Keratinocyte (primary cell): ENCODE results near the gene LIN9. TPM values are rescaled to one million over a fixed set of nuclear protein-coding genes. Genes with fewer than 3 reads are reported as not detected.

Experiments used
- DNase-seq: peaks from one replicate; pipeline ENCODE4 v3.0.0-alpha.2; 2011; ENCODE audit warnings: low read depth, missing footprints, low spot score
- FAIRE-seq: peaks from 2 replicates; lab custom pipeline; 2011; peaks lifted over from hg19 to GRCh38; lab: Jason Lieb, UNC
- H2AFZ ChIP-seq: 2 replicates; pipeline ENCODE4 v1.6.0; 2012; ENCODE audit warnings: low read length, control low read depth, inconsistent platforms; ENCODE audit not compliant: control insufficient read depth
- H3K27ac ChIP-seq: 2 replicates; pipeline ENCODE4 v1.5.1; 2011; ENCODE audit warnings: low read length; ENCODE audit not compliant: control insufficient read depth, insufficient read depth
- H3K27me3 ChIP-seq: 3 replicates; pipeline ENCODE4 v1.6.0; 2011; ENCODE audit warnings: low read length; ENCODE audit not compliant: control insufficient read depth, insufficient read depth; ENCODE audit errors: extremely low read depth
- H3K36me3 ChIP-seq, 2 experiments: 2 replicates in 1 of 2; 3 replicates in 1 of 2; pipeline ENCODE4 v1.5.1; 2011; ENCODE audit warnings: low read length in 2 of 2, mild to moderate bottlenecking in 1 of 2; ENCODE audit not compliant: control insufficient read depth in 2 of 2, insufficient read depth in 2 of 2; ENCODE audit errors: extremely low read depth in 1 of 2
- H3K4me1 ChIP-seq: 3 replicates; pipeline ENCODE4 v1.5.1; 2011; ENCODE audit warnings: low read length; ENCODE audit not compliant: control insufficient read depth, insufficient read depth; ENCODE audit errors: extremely low read depth
- H3K4me2 ChIP-seq: 3 replicates; pipeline ENCODE4 v1.6.0; 2011; ENCODE audit warnings: low read depth, low read length; ENCODE audit not compliant: control insufficient read depth, insufficient read depth; ENCODE audit errors: extremely low read depth
- H3K4me3 ChIP-seq, 3 experiments: fragments of 200-600 bp in 1 of 3; sonication (generic) in 1 of 3; 2 replicates in 2 of 3; 3 replicates in 1 of 3; pipeline ENCODE4 v1.5.1; 2011 to 2016; ENCODE audit warnings: low read length in 3 of 3, mild to moderate bottlenecking in 3 of 3, control low read depth in 2 of 3, inconsistent platforms in 1 of 3, low read depth in 1 of 3, mixed read lengths in 1 of 3, mixed run types in 1 of 3, moderate library complexity in 1 of 3; ENCODE audit not compliant: control insufficient read depth in 2 of 3, insufficient read depth in 2 of 3; ENCODE audit errors: extremely low read depth in 1 of 3
- H3K79me2 ChIP-seq: 2 replicates; pipeline ENCODE4 v1.6.0; 2012; ENCODE audit warnings: low read length; ENCODE audit not compliant: control insufficient read depth, insufficient read depth
- H3K9ac ChIP-seq: 3 replicates; pipeline ENCODE4 v1.6.0; 2011; ENCODE audit warnings: low read length; ENCODE audit not compliant: control insufficient read depth, insufficient read depth; ENCODE audit errors: extremely low read depth
- H3K9me1 ChIP-seq: 3 replicates; pipeline ENCODE4 v1.6.0; 2011; ENCODE audit warnings: low read length; ENCODE audit not compliant: control insufficient read depth, insufficient read depth; ENCODE audit errors: extremely low read depth
- H3K9me3 ChIP-seq: 2 replicates; pipeline ENCODE4 v1.5.1; 2012; ENCODE audit warnings: low read depth, low read length; ENCODE audit not compliant: control insufficient read depth
- H4K20me1 ChIP-seq: 3 replicates; pipeline ENCODE4 v1.6.0; 2011; ENCODE audit warnings: low read length; ENCODE audit not compliant: control insufficient read depth, insufficient read depth; ENCODE audit errors: extremely low read depth
- CTCF ChIP-seq, 3 experiments: IDR thresholded peaks in 1 of 3; conservative IDR thresholded peaks in 1 of 3; optimal IDR thresholded peaks in 1 of 3; 2 replicates in 2 of 3; 3 replicates in 1 of 3; pipeline versions ENCODE3 to v1.5.1; 2011; ENCODE audit warnings: low read length in 3 of 3, mild to moderate bottlenecking in 3 of 3, moderate library complexity in 2 of 3, control low read depth in 1 of 3, inconsistent platforms in 1 of 3; ENCODE audit not compliant: insufficient read depth in 2 of 3; ENCODE audit errors: extremely low read depth in 1 of 3
- EZH2 ChIP-seq: IDR thresholded peaks from one replicate; pipeline ENCODE4 v1.6.1; 2012; ENCODE audit warnings: inconsistent platforms, mild to moderate bottlenecking, low read length, moderate library complexity
- dilution Hi-C: fragments of 300-500 bp; cut with MboI; formaldehyde crosslinking; loops from one replicate; pipeline ENCODE4 v1.7.0; 2020; ENCODE audit warnings: low sequenced_read_pairs; ENCODE audit not compliant: extremely low pct_ligation_motif_present
- polyA plus RNA-seq, 5 experiments: library from polyadenylated mRNA; depleted of rRNA in 3 of 5; stranded (reverse) in 3 of 5; stranded (forward) in 1 of 5; unstranded in 1 of 5; fragments of >200 nt; gene quantifications; 1 replicate in 1 of 5; 2 replicates in 3 of 5; 3 replicates in 1 of 5; pipeline versions ENCODE4 v1.2.1 to v1.2.3, GENCODE V29; 2011 to 2012; ENCODE audit warnings: missing spikeins in 2 of 5, low read depth in 1 of 5, low replicate concordance in 1 of 5

Gene LIN9
- polyA plus RNA-seq, 1 donor (not counting 4 experiments of a cell fraction or from before 2014, with no cell fraction given), result 5.6 TPM

GRCh38 chr1:226217273-226217672 is 91.7 kb downstream of the LIN9 start:
- dilution Hi-C loops, result no loop called here

GRCh38 chr1:226216056-226216455 is 92.9 kb downstream of the LIN9 start:
- Histone ChIP-seq H3K27me3 (no peaks in the 10 kb centered on the region), H3K27ac (no peak overlapping the region), H3K4me2 (no peak overlapping the region), H3K79me2 (no peaks in the 10 kb centered on the region), H3K36me3 (no peaks in the 10 kb centered on the region), H3K9me3 (no peaks in the 10 kb centered on the region), H3K9ac (no peak overlapping the region), H4K20me1 (no peaks in the 10 kb centered on the region), H3K9me1 (no peaks in the 10 kb centered on the region), H3K4me3 (no peak overlapping the region), H3K4me1 (peaks cover 5% of the 10 kb centered on the region), H2AFZ (no peak overlapping the region)
- DNase-seq, result no peak
- no peak for FAIRE-seq
- dilution Hi-C loops, result no loop called here
- no peak for TF ChIP-seq CTCF (optimal IDR thresholded peaks at IDR 0.05 in 1 of 3, IDR thresholded peaks at IDR 0.05 in 1 of 3, conservative IDR thresholded peaks at IDR 0.05 in 1 of 3; ENCODE audit: extremely low read depth in 1 of 3, insufficient read depth in 2 of 3, low read length in 3 of 3)
- no peak for TF ChIP-seq EZH2

More at GRCh38 chr1:226217273-226217672, 91.7 kb downstream of the LIN9 start:
- no peaks in the 10 kb centered on the region for H3K9me3 ChIP-seq
- H3K4me3 ChIP-seq, result no peak overlapping the region
- DNase-seq (no peak), FAIRE-seq (no peak)
- no peak overlapping the region for H3K27ac ChIP-seq
- no peaks in the 10 kb centered on the region for H3K36me3 ChIP-seq
- TF ChIP-seq CTCF (optimal IDR thresholded peaks at IDR 0.05 in 1 of 3, IDR thresholded peaks at IDR 0.05 in 1 of 3, conservative IDR thresholded peaks at IDR 0.05 in 1 of 3; ENCODE audit: extremely low read depth in 1 of 3, insufficient read depth in 2 of 3, low read length in 3 of 3), result no peak
- no peak for TF ChIP-seq EZH2
- no peak overlapping the region for H3K9ac ChIP-seq
- no peak overlapping the region for H2AFZ ChIP-seq
- H3K4me1 ChIP-seq, result peaks cover 5% of the 10 kb centered on the region
- H4K20me1 ChIP-seq, result no peaks in the 10 kb centered on the region
- no peaks in the 10 kb centered on the region for H3K9me1 ChIP-seq
- no peaks in the 10 kb centered on the region for H3K27me3 ChIP-seq
- H3K79me2 ChIP-seq, result no peaks in the 10 kb centered on the region
- H3K4me2 ChIP-seq, result no peak overlapping the region
